Activated naive CD4-positive, alpha-beta T cell treated with anti-CD3 and anti-CD28 coated beads, Interleukin-2, amount 50 U/mL, for 24 hours (primary cell): Measurements from ENCODE around the gene PYDC1.

Experiments
- H3K27ac Mint-ChIP-seq: one replicate; pipeline ENCODE4 v1.8.0; 2021; ENCODE audit warnings: mild to moderate bottlenecking, mixed read lengths
- H3K27me3 Mint-ChIP-seq: one replicate; pipeline ENCODE4 v1.8.0; 2021; ENCODE audit warnings: mixed read lengths
- H3K36me3 Mint-ChIP-seq: one replicate; pipeline ENCODE4 v1.8.0; 2021; ENCODE audit warnings: mixed read lengths
- H3K4me1 Mint-ChIP-seq: one replicate; pipeline ENCODE4 v1.8.0; 2021; ENCODE audit warnings: mixed read lengths
- H3K4me3 Mint-ChIP-seq: one replicate; pipeline ENCODE4 v1.8.0; 2021; ENCODE audit warnings: mild to moderate bottlenecking, mixed read lengths
- H3K9me3 Mint-ChIP-seq: one replicate; pipeline ENCODE4 v1.8.0; 2021; ENCODE audit warnings: mixed read lengths

PYDC1 gene

DNA sequence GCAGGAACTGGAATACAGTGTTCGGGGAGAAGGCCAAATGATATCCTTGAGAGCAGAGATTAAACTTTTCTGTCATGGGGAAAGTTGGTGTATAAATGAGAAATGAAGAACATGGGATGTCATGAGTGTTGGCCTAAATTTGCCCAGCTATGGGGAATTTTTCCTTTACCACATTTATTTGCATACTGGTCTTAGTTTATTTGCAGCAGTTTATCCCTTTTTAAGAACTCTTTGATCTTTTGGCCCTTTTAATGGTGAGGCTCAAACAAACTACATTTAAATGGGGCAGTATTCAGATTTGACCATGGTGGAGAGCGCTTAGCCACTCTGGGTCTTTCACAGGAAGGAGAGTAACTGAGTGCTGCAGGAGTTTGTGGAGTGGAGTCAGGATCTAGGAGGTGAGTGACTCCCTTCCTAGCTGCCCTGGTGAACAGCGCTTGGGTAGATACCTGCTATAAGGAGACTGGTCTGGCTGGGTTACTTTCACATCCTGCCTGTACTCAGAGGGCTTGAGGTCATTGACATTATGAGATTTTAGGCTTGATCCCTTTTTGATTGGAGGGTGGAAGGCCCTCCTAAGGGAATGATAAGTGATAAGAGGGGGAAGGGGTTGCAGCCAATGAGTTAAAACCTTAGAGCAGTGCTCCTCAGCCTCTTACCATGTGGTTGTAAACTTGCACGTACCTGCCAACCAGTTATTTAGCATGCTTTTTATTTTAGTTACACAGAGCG lies 25.1 kb downstream of the PYDC1 start:
- no peaks in the 10 kb centered on the region for H3K9me3 Mint-ChIP-seq
- peaks cover 74% of the 10 kb centered on the region for H3K4me1 Mint-ChIP-seq
- peak overlapping the region; percentile 19 for H3K4me3 Mint-ChIP-seq
- H3K27me3 Mint-ChIP-seq = no peaks in the 10 kb centered on the region
- peak overlapping the region; percentile 87 for H3K27ac Mint-ChIP-seq
- H3K36me3 Mint-ChIP-seq = peaks cover 44% of the 10 kb centered on the region

DNA sequence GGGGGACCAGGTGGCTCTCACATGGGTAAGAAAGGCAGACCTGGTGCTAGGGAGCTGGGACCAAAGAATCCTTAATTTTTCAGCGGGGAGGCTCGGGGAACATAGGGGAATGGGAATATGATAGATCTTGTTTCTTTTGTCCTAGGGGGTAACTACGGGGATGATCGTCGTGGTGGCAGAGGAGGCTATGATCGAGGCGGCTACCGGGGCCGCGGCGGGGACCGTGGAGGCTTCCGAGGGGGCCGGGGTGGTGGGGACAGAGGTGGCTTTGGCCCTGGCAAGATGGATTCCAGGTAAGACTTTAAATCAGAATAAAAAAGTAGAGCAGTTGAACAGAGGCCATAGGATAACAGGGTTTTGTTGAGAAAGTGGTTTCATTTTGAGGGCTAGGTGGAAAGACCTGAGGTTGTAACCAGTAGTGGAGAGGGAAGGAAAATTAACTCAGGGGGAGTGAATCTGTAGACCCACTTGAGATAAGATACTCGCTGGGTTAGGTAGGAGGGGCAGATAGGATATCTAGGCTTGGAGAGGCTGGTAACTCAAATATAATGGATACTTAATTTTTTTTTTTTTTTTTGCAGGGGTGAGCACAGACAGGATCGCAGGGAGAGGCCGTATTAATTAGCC lies 26.0 kb downstream of the PYDC1 start:
- H3K27ac Mint-ChIP-seq = peak overlapping the region; percentile 85
- no peak overlapping the region for H3K4me3 Mint-ChIP-seq

DNA sequence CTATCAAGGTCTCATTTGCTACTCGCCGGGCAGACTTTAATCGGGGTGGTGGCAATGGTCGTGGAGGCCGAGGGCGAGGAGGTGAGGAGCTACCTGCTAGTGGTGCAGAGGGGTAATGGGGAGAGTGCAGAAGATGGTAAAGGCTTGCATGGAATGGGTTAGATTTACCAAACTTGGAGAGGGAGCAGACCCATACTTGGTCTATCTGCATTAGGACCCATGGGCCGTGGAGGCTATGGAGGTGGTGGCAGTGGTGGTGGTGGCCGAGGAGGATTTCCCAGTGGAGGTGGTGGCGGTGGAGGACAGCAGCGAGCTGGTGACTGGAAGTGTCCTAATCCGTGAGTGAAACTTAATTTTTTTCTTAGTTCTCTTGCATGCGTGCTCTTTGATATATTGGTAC lies 26.9 kb downstream of the PYDC1 start:
- Mint-ChIP-seq H3K4me1 (peaks cover 85% of the 10 kb centered on the region), H3K27ac (peak overlapping the region; percentile 85), H3K27me3 (no peaks in the 10 kb centered on the region), H3K36me3 (peaks cover 57% of the 10 kb centered on the region), H3K4me3 (peak overlapping the region; percentile 23), H3K9me3 (no peaks in the 10 kb centered on the region)

More for the DNA sequence above, 26.0 kb downstream of the PYDC1 start:
- Mint-ChIP-seq H3K9me3 (no peaks in the 10 kb centered on the region), H3K4me1 (peaks cover 79% of the 10 kb centered on the region), H3K27me3 (no peaks in the 10 kb centered on the region), H3K36me3 (peaks cover 51% of the 10 kb centered on the region)

DNA sequence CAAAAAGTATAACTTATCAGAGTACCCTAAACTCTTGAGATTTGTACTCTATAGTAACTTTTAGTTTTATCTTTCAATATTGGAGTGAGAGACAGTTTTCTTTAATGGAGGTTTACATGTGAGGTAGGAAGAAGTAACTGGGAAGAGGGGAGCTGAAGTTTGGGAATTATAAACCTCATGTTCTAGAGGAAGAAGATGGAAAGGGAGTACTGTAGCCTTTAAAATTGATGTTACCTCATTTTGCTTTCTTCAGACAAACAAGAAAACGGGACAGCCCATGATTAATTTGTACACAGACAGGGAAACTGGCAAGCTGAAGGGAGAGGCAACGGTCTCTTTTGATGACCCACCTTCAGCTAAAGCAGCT lies 27.5 kb downstream of the PYDC1 start:
- Mint-ChIP-seq H3K4me3 (peak overlapping the region; percentile 59), H3K36me3 (peaks cover 62% of the 10 kb centered on the region), H3K4me1 (peaks cover 87% of the 10 kb centered on the region), H3K9me3 (no peaks in the 10 kb centered on the region), H3K27me3 (no peaks in the 10 kb centered on the region), H3K27ac (peak overlapping the region; percentile 91)

DNA sequence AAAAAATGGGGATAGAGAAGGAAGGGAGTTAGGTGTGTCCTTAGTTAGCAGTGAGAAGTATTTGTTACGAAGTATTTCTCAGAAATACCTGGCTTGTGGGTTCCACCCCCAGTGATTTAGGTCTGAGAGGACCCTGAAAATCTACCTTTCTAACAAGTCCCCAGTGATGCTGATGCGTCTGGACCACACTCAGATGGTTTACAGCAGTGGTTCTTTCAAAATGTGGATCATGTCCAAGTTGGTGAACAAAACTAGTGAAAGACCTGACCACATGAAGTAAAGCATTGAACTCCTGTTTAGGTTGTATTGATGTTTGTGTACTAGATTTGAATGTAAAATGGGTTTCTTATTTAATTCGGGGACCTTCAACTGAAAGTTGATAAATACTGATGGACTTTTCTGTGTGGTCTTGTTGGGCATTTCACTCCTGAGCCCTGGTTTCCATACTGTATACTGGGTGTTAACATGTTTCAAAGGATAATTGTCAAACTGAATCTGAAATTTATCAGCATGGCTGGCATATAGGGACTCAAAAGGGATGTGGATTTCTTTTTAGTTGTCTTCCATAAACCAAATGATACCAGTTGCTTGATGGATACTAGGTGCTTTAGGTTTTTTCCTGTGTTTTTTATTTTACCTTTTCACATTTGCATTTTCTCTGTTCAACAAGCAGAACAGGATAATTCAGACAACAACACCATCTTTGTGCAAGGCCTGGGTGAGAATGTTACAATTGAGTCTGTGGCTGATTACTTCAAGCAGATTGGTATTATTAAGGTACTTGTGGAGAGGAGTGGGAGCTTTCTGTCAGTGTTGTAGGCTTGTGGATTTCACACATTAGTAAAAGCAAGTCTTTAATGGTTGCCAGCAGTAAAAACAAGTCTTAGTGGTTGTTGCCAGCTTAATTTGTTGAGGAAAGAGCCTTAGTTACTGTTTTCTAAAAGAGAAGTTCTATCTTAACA lies 28.2 kb downstream of the PYDC1 start:
- Mint-ChIP-seq H3K9me3 (no peaks in the 10 kb centered on the region), H3K27me3 (no peaks in the 10 kb centered on the region), H3K4me3 (peak overlapping the region; percentile 59), H3K4me1 (peaks cover 89% of the 10 kb centered on the region), H3K36me3 (peaks cover 66% of the 10 kb centered on the region), H3K27ac (peak overlapping the region; percentile 91)

DNA sequence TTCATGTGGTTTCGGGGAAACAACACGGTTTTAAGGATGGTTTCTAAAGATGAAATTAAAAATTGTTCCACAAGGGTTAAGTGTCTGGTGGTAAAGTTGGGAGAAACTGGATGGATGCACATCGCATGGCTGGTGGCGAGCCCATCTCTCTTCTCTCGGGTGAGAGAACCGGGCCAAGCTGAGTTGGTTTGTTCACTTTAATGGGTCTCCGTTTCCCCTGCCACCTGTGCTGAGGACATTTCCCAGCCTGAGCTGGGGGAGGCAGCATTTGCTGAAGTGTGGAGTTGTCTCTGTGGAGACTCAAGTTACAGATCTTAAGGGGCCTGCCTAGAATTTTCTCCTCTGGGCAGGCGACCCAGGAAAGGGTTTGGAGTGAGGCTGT lies 29.1 kb downstream of the PYDC1 start:
- Mint-ChIP-seq H3K4me1 (peaks cover 93% of the 10 kb centered on the region), H3K9me3 (no peaks in the 10 kb centered on the region), H3K36me3 (peaks cover 67% of the 10 kb centered on the region), H3K27ac (peak overlapping the region; percentile 77), H3K27me3 (no peaks in the 10 kb centered on the region), H3K4me3 (peak overlapping the region; percentile 70)

DNA sequence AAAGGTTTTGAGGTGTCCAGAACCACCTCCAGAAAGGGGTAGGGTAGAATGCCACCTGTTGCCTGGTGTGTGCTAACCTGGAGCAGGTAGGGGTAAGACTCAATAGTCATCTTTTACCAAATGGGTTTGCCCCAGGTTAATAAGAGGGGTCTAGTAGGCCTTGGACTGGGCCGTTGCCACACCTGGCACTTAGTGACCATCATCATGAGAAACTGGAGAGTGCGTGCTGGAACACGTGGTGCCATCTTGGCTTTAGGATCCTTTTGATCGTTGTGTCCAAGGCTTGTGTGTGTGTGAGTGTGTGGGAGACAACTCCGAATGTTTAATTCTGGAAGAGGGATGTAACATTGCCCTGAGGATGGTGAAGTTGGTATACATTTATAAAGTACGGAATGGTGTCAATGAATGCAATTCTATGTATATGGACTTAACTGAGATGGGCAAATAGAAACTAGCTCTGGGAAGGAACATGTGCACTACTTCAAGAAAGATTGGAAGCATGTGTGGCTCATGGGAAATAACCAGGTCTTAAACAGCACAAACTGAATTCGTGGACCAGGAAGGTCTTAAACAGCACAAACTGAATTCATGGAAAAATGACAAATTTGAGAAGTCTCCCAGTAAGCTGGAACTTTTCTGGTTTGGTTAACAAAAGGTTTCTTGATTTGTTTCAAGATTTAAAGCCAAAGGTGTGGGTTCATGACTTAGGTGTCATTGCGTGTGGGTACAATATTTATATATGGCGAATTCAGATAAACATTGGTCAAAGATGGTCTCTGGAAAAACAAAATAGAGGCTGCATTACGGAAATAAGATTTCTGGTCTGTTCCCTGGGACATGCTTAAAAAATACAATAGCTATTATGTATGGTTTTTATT lies 29.8 kb downstream of the PYDC1 start:
- Mint-ChIP-seq H3K4me1 (peaks cover 99% of the 10 kb centered on the region), H3K27ac (peak overlapping the region; percentile 77), H3K27me3 (no peaks in the 10 kb centered on the region), H3K36me3 (peaks cover 74% of the 10 kb centered on the region), H3K4me3 (peak overlapping the region; percentile 70), H3K9me3 (no peaks in the 10 kb centered on the region)

DNA sequence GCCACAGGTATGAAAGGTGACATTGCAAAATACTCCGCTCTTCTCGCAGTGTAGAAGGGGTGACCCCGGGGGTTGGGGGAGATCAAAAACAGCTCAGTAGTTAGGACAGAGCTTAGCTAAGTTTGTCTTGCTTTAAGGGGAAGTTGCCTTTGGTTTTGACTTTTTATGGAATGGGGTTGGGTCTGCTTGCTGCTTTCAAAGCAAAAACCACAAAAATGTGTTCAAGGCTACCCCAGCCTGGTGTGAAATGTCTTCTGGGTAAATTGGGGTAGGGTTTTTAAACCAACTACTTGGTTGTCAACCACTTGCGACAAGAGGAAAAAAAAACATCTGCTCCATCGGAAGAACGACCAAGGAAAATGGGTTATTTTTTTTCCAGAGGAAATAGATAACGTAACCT lies 30.8 kb downstream of the PYDC1 start:
- Mint-ChIP-seq H3K27ac (peak overlapping the region; percentile 78), H3K9me3 (no peaks in the 10 kb centered on the region), H3K36me3 (peaks cover 76% of the 10 kb centered on the region), H3K27me3 (no peaks in the 10 kb centered on the region), H3K4me1 (peaks cover 91% of the 10 kb centered on the region), H3K4me3 (peak overlapping the region; percentile 70)

DNA sequence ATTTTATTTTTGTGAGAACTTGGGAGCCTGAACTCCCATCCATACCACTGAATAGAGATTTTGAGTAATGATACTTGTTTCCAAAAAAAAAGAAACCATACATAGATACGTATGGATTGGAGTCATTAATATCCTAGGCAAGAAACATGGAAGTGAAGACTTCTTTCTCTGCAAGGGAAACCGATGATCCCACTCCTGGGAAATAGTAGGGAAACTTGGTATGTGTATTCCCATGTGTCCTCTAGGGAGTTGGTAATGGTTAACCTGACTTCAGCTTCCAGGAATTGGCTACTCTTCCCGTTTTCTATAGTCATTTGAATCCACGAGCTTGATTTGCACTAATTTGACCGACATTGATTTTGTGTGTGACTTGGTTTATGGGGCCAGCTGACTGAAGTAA lies 31.6 kb downstream of the PYDC1 start:
- Mint-ChIP-seq H3K9me3 (no peaks in the 10 kb centered on the region), H3K4me1 (peaks cover 82% of the 10 kb centered on the region), H3K4me3 (peak overlapping the region; percentile 82), H3K27me3 (no peaks in the 10 kb centered on the region), H3K36me3 (peaks cover 71% of the 10 kb centered on the region), H3K27ac (peak overlapping the region; percentile 85)

DNA sequence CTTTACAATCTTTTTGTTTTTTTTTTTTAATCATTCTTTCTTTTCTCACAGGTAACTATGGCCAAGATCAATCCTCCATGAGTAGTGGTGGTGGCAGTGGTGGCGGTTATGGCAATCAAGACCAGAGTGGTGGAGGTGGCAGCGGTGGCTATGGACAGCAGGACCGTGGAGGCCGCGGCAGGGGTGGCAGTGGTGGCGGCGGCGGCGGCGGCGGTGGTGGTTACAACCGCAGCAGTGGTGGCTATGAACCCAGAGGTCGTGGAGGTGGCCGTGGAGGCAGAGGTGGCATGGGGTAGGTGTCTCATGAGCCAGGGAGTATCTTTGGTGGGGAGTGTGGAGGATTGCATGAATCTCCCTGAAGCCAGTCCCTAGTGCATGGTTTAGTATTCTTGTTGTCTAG lies 32.0 kb downstream of the PYDC1 start:
- peaks cover 78% of the 10 kb centered on the region for H3K4me1 Mint-ChIP-seq
- H3K9me3 Mint-ChIP-seq = no peaks in the 10 kb centered on the region
- peak overlapping the region; percentile 82 for H3K4me3 Mint-ChIP-seq
- peaks cover 66% of the 10 kb centered on the region for H3K36me3 Mint-ChIP-seq
- H3K27ac Mint-ChIP-seq = peak overlapping the region; percentile 85
- H3K27me3 Mint-ChIP-seq = no peaks in the 10 kb centered on the region

DNA sequence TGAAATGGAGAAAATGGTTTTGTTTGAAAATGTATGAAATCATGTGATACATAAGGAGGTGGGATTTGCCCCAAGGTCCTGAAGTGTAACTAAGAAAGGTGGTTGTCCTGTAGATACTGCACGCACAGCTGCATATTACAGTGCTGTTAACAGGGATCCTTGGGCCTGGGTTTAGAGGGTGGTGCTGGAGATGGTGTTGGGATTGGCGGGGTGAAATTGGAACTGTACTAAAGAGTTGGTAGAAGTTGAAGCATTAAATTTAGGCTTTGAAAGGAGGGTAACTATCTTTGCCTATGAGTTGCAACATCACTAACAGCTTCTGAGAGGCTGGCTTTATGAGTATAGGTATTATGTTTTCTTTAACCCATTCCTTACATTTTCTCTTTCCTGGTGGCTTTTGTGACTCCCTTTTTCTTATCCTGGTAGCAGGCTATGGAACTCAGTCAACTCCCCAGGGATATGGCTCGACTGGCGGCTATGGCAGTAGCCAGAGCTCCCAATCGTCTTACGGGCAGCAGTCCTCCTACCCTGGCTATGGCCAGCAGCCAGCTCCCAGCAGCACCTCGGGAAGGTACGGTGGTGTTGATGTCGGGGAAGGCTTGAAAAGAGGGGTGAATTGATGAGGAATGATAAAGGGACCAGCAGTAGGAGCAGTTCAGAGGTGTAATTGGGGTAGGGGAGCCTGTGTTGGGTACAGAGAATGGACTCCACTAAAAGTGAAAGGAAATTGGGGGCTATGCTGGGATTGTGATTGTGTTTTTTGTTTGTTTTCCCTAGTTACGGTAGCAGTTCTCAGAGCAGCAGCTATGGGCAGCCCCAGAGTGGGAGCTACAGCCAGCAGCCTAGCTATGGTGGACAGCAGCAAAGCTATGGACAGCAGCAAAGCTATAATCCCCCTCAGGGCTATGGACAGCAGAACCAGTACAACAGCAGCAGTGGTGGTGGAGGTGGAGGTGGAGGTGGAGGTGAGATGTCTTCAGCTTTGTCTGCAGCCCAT lies 33.2 kb downstream of the PYDC1 start:
- peaks cover 56% of the 10 kb centered on the region for H3K36me3 Mint-ChIP-seq
- no peaks in the 10 kb centered on the region for H3K9me3 Mint-ChIP-seq
- peak overlapping the region; percentile 99 for H3K4me3 Mint-ChIP-seq
- H3K27ac Mint-ChIP-seq = peak overlapping the region; percentile 82
- no peaks in the 10 kb centered on the region for H3K27me3 Mint-ChIP-seq
- peaks cover 70% of the 10 kb centered on the region for H3K4me1 Mint-ChIP-seq

DNA sequence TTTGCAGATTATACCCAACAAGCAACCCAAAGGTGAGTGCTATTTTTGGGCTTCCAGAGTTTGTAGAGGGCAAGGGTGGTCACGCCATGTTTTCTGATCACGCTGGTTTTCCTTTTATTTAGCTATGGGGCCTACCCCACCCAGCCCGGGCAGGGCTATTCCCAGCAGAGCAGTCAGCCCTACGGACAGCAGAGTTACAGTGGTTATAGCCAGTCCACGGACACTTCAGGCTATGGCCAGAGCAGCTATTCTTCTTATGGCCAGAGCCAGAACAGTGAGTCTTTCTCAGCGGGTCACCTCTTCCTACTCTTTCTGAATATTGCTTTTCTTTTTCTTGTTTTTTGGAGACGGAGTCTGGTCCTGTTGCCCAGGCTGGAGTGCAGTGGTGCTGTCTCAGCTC lies 34.5 kb downstream of the PYDC1 start:
- peak overlapping the region; percentile 85 for H3K27ac Mint-ChIP-seq
- H3K4me1 Mint-ChIP-seq = peaks cover 66% of the 10 kb centered on the region
- H3K27me3 Mint-ChIP-seq = no peaks in the 10 kb centered on the region
- H3K9me3 Mint-ChIP-seq = no peaks in the 10 kb centered on the region
- peaks cover 51% of the 10 kb centered on the region for H3K36me3 Mint-ChIP-seq
- H3K4me3 Mint-ChIP-seq = peak overlapping the region; percentile 99

DNA sequence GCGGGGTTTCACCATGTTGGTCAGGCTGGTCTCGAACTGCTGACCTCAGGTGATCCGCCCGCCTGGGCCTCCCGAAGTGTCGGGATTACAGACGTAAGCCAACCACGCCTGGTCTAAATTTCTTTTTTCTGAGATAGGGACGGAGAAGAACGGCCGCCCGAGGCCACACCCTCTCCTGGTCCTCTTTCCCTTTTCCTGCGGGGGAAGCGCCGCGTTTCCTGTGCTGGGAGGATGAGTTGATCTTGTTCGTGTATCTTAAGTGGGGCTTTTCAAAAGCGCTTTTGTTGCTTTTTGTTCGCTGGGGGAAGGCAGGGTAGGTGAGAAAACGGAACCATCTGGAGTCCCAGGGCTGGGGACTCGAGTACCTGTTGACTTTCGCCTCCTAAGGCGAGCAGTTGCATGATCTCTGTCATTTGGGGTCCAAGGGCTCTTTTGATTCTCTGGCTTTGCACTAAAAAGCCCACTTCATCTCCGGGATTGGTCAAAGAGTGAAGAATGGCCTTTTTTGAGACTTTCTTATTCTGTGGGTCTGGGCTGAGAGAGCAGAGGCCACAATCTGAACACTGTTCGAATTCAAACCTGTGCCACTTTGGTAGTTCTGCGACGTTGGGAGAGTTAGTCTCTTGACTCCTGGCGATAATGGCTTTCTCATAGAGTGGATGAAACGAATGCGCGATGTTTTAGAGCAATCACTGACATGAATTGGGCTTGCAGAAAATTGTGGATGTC lies 35.7 kb downstream of the PYDC1 start:
- no peaks in the 10 kb centered on the region for H3K9me3 Mint-ChIP-seq
- H3K4me3 Mint-ChIP-seq = peak overlapping the region; percentile 99
- peak overlapping the region; percentile 100 for H3K27ac Mint-ChIP-seq
- H3K4me1 Mint-ChIP-seq = peaks cover 62% of the 10 kb centered on the region
- H3K36me3 Mint-ChIP-seq = peaks cover 42% of the 10 kb centered on the region
- no peaks in the 10 kb centered on the region for H3K27me3 Mint-ChIP-seq
